Ecto neural progenitor cell (in vitro differentiated cells): ENCODE data around the gene CMSS1.

Experiments used
- DNase-seq: peaks from one replicate; pipeline ENCODE4 v3.0.0-alpha.2; 2018; ENCODE audit warnings: low spot score

Gene CMSS1

DNA sequence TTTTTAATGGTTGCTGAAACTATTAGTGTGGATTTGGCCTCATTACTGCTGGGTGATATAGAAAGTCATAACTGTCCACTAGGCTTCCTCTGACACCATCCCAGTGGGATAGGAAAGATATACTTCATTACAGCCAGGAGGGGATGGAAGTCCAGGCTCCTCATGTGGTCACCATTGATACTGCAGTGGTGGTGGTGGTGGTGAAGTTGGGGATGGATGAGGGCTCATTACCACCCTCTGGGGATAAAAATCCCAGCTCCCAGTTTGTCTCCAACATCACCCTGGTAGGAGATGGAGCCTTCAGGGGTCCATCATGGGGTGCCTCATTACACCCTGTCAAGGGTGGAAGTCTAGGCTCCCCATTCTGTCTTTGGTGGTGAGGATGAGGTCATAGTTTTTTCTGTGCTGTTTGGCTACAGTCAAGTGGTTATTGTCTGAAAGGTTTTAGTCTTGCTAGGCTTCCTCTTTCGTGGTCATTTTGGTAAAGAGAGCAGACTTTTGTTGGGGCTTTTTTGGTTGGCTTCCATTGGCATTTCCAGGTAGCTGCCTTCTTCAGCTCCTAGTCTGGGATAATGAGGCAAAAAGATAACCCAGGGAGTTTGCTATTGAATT is 326.7 kb downstream of the CMSS1 start:
- DNase-seq: no peak

- DNase-seq: no peak
These were observed 331.5 kb downstream of the CMSS1 start for GRCh38 chr3:100149130-100149529.

DNA sequence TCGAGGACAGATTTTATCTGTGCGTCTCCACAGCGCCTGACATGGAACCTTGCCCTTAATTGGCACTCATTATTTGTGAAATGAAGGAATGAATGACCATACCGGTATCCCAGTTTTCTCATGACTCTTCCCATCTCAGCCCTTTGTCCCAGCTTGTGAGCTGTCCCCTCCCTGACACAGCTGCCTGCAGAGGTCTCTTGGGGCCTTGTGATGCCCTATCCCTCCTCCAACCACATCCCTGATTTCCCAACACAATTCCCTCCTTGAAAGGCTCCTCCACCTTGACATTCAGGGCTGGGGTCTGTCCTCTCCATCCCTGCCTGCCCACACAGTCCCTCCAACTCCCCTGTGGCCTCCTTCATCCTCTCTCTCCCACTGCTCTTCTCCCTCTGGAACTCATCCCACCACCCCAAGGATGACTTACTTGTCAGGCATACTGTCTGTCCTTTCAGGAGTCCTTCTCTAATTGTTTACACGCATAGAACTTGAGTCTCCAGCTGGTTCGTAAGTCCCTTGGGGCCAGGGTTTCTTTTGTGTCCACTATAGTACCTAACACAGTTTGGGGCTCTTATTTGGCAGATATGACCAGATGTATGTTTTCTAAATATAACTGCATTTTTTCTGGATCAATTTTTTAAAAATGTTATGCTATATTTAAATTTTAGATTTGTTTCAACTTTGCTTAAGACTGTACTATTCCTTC is 332.2 kb downstream of the CMSS1 start:
- no peak for DNase-seq

DNA sequence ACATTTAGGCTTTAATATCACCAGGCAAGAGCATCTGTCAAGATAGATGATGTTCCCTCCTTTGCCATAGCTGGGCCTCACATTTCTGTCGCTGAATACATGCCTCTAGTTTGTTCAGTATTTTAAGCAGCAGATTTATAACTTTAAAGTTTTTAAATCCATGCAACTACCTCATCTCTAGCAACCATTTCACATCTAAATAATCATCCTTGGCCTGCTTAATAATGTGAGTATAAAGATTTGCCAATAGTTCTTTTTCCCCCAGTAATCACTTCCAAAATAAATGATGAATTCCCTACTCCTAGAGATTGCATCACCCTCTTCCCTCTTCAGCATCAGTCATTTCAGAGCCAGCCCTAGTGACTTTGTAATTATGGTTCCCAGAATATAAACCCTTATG is 332.8 kb downstream of the CMSS1 start:
- DNase-seq: no peak

GRCh38 chr3:100151024-100151707 is 333.5 kb downstream of the CMSS1 start:
- no peak for DNase-seq

- DNase-seq: no peak
These were observed 336.5 kb downstream of the CMSS1 start for GRCh38 chr3:100154171-100154570.

- DNase-seq: no peak
These were observed 337.5 kb downstream of the CMSS1 start for GRCh38 chr3:100155128-100155527.

GRCh38 chr3:100155590-100155989 is 337.9 kb downstream of the CMSS1 start:
- no peak for DNase-seq

GRCh38 chr3:100157685-100158084 is 340.0 kb downstream of the CMSS1 start:
- DNase-seq: no peak

GRCh38 chr3:100158918-100159330 is 341.3 kb downstream of the CMSS1 start:
- no peak for DNase-seq

DNA sequence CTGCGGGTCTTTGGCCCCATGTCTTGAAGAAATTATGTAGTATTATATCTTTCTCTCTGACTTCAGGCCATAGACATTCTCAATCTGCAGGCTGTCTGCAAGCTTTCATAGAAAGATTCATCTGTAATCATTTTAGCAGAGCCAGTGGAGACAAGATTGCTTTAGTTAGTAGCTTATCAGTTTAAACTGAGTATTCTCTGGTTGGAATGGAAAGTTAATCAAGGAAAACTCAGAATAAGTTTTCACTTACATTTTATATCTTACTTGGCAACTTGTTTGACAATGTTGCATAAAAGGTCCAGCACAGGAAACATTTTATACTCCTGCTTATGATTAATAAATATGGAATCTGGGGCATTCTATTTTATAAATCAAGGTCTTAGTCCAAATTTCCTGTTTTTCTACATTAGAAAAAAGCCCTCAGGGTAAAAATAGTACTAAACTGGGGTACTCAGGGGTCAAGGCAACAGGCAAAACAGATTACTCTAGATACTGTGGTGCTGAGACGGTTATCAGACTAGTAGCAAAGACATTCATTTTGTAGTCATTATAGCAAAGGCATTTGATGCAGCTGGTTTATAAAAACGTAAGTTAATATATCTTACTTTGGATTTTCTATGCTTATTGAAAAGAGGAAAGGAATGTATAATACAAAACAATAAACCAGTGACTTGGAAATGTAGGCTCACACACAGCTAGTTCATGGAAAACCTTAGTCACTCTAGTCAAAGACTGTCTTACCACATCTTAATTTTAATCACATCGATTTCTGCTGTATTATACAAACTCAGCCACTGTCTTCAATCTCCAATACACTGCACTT is 341.9 kb downstream of the CMSS1 start:
- no peak for DNase-seq

DNA sequence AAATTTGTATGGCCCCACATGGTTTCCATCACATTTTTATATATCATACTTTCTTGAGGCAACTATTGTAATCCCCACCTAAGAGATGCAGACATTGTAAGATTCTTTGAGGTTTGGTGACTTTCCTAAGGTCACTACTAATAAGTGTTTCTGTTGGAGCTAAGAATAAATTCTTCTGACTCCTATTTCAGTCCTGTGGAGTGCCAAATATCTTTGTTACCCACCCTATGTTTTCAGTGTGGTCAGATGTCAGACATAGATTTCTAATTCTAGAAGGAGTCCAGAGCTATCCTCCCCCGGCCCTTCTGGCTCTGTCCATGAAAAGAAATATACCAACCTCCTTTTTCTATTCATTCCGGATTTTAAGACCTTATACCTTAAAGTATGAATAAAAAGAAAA is 342.9 kb downstream of the CMSS1 start:
- no peak for DNase-seq

GRCh38 chr3:100163787-100164186 is 346.1 kb downstream of the CMSS1 start:
- DNase-seq: no peak

GRCh38 chr3:100164743-100165142 is 347.1 kb downstream of the CMSS1 start:
- DNase-seq: no peak

DNA sequence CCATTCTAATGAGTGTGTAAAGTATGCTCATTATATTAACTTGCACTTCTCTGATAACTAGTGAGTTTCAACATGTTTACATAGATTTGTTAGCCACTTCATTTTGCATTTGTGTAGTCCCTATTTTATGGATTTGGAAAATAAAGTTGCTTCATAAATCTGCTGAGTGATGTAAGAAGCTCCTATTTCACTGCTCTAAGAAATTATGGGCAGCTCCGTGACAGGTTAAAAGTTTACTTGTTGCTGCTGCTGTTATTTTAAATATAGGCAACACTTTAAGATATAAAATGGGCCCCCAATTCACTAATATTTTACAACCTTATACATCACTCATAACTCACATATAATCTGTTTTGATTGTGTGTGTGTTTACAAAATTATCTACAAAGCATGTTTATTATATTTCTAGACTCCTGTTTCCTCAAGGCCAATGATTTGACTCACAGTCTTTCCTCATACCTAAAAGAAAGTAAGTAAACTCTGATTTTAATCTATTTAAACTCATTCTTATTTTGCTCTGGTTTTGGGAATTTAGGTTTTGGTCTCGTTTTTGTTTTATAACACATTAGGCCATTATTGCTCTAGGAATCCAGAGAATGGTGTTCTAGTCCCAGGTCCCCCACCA is 348.4 kb downstream of the CMSS1 start:
- DNase-seq: no peak

GRCh38 chr3:100169201-100169920 is 351.7 kb downstream of the CMSS1 start:
- no peak for DNase-seq

DNA sequence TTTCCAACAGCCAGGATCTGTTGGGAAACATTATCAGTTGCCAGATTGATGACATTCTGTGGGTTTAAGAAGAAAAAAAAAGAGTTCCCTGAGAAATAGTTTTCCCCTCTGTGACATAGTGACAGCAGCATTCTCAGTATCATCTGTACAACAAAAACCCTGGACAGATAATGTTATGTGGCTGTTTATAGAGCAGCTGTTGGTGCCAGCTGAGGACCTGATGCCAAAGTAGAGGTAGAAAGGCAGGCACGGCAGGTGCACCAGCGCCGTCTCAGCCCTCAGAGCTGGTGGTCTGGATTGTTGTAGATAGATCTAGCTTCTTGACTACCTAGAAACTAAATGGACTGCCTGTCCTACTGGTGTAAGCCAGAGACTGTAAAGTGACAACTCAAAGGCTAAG is 352.8 kb downstream of the CMSS1 start:
- no peak for DNase-seq

- DNase-seq: no peak
These were observed 353.7 kb downstream of the CMSS1 start for GRCh38 chr3:100171211-100171914.

GRCh38 chr3:100173961-100174360 is 356.3 kb downstream of the CMSS1 start:
- no peak for DNase-seq

DNA sequence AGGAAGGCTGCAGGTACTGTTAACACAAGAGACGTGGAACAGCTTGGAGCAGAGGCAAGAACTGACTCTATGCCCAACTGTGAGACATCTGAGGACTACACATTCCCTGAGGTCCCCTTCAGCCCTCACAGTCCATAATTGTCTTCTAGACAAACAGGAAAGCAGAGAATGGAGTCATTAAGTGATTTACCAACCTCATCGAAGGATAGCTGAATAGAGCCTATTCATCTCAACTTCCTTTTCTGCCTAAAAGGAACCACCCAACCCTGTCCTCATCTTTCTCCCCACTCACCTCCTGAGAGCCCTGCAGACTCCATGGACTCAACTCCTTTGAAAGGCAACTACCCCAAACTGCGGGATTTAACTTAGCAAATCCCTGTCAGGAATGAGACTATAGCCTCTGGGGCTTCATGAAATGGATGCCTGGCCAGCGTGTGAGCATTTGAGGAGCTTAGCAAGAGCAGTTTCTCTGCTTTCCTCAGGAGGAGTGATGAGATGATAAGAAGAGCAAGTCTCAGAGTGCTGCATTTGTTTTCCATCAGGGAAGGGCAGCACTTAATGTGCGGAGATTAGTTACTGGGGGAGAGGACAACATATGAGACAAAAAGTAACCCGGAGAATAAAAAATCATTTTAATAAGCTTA is 358.1 kb downstream of the CMSS1 start:
- no peak for DNase-seq
